Cardiac fibroblast (primary cell): ENCODE measurements around the gene SIGLECL1.

Experiments
- DNase-seq, 2 donors: peaks; one replicate each; pipeline versions ENCODE4 v3.0.0 to v3.0.0-alpha.2; 2010; ENCODE audit warnings: low read depth in 2 of 2
- H3K4me3 ChIP-seq, 2 donors: replicated peaks in 1 of 2; 1 replicate in 1 of 2; 2 replicates in 1 of 2; pipeline ENCODE4 v1.5.1; 2011; ENCODE audit warnings: low read depth in 2 of 2, low read length in 2 of 2, mild to moderate bottlenecking in 2 of 2, moderate library complexity in 1 of 2
- CTCF ChIP-seq: IDR thresholded peaks from one replicate; pipeline ENCODE4 v1.5.1; 2011; ENCODE audit warnings: low read depth, mild to moderate bottlenecking, low read length, inconsistent platforms

The SIGLECL1 gene

GRCh38 chr19:51311351-51312257, 60.7 kb downstream of the SIGLECL1 start, which contains the start of gene IGLON5:
Gene IGLON5, plus strand, starts transcription at chr19:51311644. Its CDS starts 204 bp downstream, at chr19:51311848.
- no peak for DNase-seq
- TF ChIP-seq CTCF, result no peak
- no peak within 1 kb of the TSS for H3K4me3 ChIP-seq

GRCh38 chr19:51316688-51317087, 65.8 kb downstream of the SIGLECL1 start:
- no peak for DNase-seq
- no peak for TF ChIP-seq CTCF
- no peak overlapping the region for H3K4me3 ChIP-seq

- no peak for TF ChIP-seq CTCF
- no peak for DNase-seq
- no peak overlapping the region for H3K4me3 ChIP-seq
Observed at GRCh38 chr19:51317376-51317775, 66.5 kb downstream of the SIGLECL1 start.

GRCh38 chr19:51317968-51318367, 67.1 kb downstream of the SIGLECL1 start:
- TF ChIP-seq CTCF, result no peak
- no peak for DNase-seq
- H3K4me3 ChIP-seq, result no peak overlapping the region
